BE2C (cell line): ENCODE measurements around the gene MPC1L.

Experiments
- DNase-seq: peaks from one replicate; pipeline ENCODE4 v3.0.0-alpha.2; 2020
- H3K27me3 ChIP-seq: fragments of 250-450 bp; sonication (Bioruptor Pico); 2 replicates; pipeline ENCODE4 v1.5.1; 2020; ENCODE audit warnings: mild to moderate bottlenecking
- H3K36me3 ChIP-seq: fragments of 250-450 bp; sonication (Bioruptor Pico); 2 replicates; pipeline ENCODE4 v1.5.1; 2020; ENCODE audit warnings: mild to moderate bottlenecking
- H3K4me1 ChIP-seq: fragments of 250-450 bp; sonication (Bioruptor Pico); 2 replicates; pipeline ENCODE4 v1.5.1; 2020
- H3K4me3 ChIP-seq: 2 replicates; pipeline ENCODE4 v1.5.1; 2011; ENCODE audit warnings: low read depth, low read length
- H3K9me3 ChIP-seq: fragments of 250-450 bp; sonication (Bioruptor Pico); 2 replicates; pipeline ENCODE4 v1.5.1; 2020
- TF ChIP-seq, protein P1 (sequence below): IDR thresholded peaks from 2 replicates; pipeline ENCODE4 v1.5.1; 2012; ENCODE audit warnings: mild to moderate bottlenecking, low read depth, low read length

The MPC1L gene

DNA sequence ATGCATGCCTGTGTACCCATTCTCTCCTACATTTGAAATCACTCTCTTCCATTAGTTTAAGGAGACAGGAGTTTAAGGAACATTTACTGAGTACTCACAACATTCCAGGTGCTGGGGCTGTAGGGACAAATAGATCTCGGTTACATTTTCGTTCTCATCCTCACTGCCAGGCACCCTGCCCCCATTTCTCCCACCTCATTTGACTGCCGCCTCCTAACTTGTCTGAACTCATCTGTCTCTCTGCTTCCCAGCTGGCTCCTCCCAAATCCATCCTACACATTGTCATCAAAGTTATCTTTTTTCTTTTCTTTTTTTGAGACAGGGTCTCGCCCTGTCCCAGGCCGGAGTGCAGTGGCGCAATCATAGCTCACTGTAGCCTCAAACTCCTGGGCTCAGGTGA, 19.8 kb upstream of the MPC1L start:
- Histone ChIP-seq H3K4me3 (no peak overlapping the region), H3K36me3 (peaks cover 5% of the 10 kb centered on the region; the same call in 1 of the 2 replicates), H3K4me1 (no peaks in the 10 kb centered on the region), H3K27me3 (no peaks in the 10 kb centered on the region), H3K9me3 (no peaks in the 10 kb centered on the region)
- DNase-seq, result no peak
- TF ChIP-seq, protein P1, sequence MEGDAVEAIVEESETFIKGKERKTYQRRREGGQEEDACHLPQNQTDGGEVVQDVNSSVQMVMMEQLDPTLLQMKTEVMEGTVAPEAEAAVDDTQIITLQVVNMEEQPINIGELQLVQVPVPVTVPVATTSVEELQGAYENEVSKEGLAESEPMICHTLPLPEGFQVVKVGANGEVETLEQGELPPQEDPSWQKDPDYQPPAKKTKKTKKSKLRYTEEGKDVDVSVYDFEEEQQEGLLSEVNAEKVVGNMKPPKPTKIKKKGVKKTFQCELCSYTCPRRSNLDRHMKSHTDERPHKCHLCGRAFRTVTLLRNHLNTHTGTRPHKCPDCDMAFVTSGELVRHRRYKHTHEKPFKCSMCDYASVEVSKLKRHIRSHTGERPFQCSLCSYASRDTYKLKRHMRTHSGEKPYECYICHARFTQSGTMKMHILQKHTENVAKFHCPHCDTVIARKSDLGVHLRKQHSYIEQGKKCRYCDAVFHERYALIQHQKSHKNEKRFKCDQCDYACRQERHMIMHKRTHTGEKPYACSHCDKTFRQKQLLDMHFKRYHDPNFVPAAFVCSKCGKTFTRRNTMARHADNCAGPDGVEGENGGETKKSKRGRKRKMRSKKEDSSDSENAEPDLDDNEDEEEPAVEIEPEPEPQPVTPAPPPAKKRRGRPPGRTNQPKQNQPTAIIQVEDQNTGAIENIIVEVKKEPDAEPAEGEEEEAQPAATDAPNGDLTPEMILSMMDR, result no peak

DNA sequence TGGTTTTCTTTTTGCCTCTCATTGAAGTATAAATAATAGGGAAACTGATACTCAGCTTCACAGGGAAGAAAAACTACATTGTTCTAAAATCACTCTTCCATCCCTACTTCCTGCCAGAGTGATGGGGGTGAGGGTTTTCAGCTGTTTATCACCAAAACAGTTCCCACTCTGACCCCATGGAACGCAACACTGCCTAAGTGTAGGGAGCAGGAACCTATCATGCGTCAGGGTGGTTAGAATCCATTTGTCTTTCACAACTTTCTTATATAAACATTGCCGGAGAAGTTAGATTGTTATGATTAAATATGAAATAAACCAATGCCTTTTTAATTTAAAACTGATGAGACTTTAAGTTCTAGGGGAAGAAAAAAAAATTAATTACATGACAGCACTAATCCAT, 15.8 kb upstream of the MPC1L start:
- Histone ChIP-seq H3K4me1 (no peaks in the 10 kb centered on the region), H3K27me3 (no peaks in the 10 kb centered on the region), H3K36me3 (no peaks in the 10 kb centered on the region), H3K9me3 (no peaks in the 10 kb centered on the region), H3K4me3 (no peak overlapping the region)
- DNase-seq, result no peak
- TF ChIP-seq, protein P1, result no peak

DNA sequence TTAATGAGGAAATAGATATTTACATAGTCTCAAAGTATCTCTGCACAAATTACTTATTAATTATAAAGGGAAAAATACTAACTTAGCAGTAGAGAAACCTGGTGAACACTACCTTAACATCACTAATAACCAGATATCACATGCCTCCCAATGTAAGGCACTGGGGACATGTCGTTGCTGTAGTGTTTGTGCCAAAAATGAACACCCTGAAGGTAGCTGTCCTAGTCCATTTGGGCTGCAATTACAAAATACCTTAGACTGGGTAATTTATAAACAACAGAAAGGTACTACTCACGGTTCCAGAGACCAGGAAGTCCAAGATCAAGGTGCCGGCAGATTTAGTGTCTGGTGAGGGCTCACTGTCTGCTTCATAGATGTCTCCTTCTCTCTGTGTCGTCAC, 10.7 kb upstream of the MPC1L start:
- TF ChIP-seq, protein P1, result no peak

DNA sequence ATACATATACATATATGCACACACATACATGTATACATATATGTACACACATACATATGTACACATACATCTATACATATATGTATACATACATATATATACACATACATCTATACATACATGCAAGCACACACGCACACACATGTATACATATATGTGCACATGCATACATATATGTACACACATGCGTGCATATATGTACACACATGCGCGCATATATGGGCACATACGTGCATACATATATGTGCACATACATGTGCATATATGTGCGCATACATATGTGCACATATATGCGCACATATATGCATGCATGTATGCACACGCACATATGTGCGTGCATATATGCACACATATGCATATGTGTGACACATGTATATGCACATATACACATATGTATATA, 7.3 kb upstream of the MPC1L start:
- no peak overlapping the region for H3K4me3 ChIP-seq
- H3K4me1 ChIP-seq, result no peaks in the 10 kb centered on the region
- DNase-seq, result no peak
- TF ChIP-seq, protein P1, result no peak
- H3K27me3 ChIP-seq, result no peaks in the 10 kb centered on the region
- no peaks in the 10 kb centered on the region for H3K36me3 ChIP-seq
- H3K9me3 ChIP-seq, result no peaks in the 10 kb centered on the region

More for the DNA sequence above, 10.7 kb upstream of the MPC1L start:
- no peaks in the 10 kb centered on the region for H3K36me3 ChIP-seq
- H3K27me3 ChIP-seq, result no peaks in the 10 kb centered on the region
- H3K4me3 ChIP-seq, result no peak overlapping the region
- no peak for DNase-seq
- H3K4me1 ChIP-seq, result no peaks in the 10 kb centered on the region
- no peaks in the 10 kb centered on the region for H3K9me3 ChIP-seq

DNA sequence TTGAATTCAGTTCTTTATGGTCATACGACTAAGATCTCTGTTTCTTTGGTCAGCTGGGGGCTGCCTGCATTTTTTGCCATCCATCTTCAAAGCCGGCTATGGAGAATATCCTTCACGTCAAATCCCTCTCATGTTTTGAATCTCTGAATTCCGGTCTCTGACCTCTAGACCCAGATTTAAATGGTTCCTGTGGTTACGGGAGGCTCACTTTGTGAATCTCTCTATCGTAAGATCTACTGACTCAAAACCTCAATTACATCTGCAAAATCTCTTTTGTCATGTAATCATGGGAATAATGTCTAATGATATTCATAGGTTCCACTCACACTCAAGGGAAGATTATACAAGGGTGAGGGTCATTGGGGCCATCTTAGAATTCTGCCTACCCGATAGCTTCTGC, 5.7 kb upstream of the MPC1L start:
- DNase-seq, result no peak
- Histone ChIP-seq H3K27me3 (no peaks in the 10 kb centered on the region), H3K4me1 (no peaks in the 10 kb centered on the region), H3K36me3 (no peaks in the 10 kb centered on the region), H3K4me3 (no peak overlapping the region), H3K9me3 (no peaks in the 10 kb centered on the region)
- TF ChIP-seq, protein P1, result no peak

DNA sequence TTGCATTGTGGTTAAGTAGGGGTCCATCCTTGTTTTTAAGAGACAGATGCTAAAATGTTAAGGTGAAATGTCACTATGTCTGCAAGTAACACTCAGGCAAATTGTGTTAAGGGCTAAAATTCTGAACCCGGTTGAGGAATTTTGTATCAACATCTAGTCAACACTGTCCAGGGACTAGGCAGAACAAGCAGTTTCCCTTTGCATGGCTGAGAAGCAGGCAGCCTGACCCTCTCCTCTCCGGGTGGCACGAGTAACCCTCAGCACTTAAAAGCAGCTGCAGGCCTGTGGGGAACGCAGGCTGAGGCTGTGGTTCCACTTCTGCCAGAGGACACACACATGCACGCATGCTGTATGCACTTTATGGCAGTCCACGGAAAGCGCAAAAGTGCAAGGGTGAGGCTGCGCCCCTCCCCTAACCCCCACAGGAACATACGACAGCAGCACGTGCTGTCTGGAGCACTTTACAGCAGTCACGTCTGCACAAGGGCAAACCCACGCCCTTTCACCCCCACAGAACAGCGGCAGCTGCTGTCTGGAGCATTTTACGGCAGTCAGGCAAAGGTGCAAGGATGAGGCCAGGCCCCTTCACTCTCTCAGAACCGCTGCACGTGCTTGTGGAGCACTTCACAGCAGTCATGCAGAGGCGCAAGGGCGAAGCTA, 619 bp upstream of the MPC1L start:
- Histone ChIP-seq H3K27me3 (no peaks in the 10 kb centered on the region), H3K4me3 (no peak overlapping the region), H3K4me1 (no peaks in the 10 kb centered on the region), H3K36me3 (no peaks in the 10 kb centered on the region), H3K9me3 (no peaks in the 10 kb centered on the region)
- TF ChIP-seq, protein P1, result no peak
- DNase-seq, result no peak
